PC-9 (cell line): ENCODE data around the gene MRPL34.

Experiments used
- EZH2 ChIP-seq: fragments of 200-600 bp; sonication (generic); IDR thresholded peaks from 2 replicates; pipeline ENCODE4 v1.8.0; 2017; ENCODE audit warnings: antibody characterized with exemption, low read depth
- TF ChIP-seq, protein P1 (sequence below): fragments of 200-600 bp; sonication (generic); conservative IDR thresholded peaks from 2 replicates; pipeline ENCODE4 v1.6.1; 2017; ENCODE audit warnings: mixed run types, antibody characterized with exemption, mild to moderate bottlenecking, moderate library complexity

- TF ChIP-seq, protein P1, sequence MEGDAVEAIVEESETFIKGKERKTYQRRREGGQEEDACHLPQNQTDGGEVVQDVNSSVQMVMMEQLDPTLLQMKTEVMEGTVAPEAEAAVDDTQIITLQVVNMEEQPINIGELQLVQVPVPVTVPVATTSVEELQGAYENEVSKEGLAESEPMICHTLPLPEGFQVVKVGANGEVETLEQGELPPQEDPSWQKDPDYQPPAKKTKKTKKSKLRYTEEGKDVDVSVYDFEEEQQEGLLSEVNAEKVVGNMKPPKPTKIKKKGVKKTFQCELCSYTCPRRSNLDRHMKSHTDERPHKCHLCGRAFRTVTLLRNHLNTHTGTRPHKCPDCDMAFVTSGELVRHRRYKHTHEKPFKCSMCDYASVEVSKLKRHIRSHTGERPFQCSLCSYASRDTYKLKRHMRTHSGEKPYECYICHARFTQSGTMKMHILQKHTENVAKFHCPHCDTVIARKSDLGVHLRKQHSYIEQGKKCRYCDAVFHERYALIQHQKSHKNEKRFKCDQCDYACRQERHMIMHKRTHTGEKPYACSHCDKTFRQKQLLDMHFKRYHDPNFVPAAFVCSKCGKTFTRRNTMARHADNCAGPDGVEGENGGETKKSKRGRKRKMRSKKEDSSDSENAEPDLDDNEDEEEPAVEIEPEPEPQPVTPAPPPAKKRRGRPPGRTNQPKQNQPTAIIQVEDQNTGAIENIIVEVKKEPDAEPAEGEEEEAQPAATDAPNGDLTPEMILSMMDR = no peak
- no peak for TF ChIP-seq EZH2
Measured at GRCh38 chr19:17304386-17305215, 1.1 kb upstream of the MRPL34 start.
